Bronchial epithelial cell (primary cell): ENCODE data around the gene SLC4A3. TPM values are rescaled to one million over a fixed set of nuclear protein-coding genes. Genes with fewer than 3 reads are reported as not detected.

Experiments used
- DNase-seq: peaks from one replicate; pipeline ENCODE4 v3.0.0-alpha.2; 2010; ENCODE audit warnings: low read depth
- FAIRE-seq: peaks from 2 replicates; lab custom pipeline; 2011; peaks lifted over from hg19 to GRCh38; lab: Jason Lieb, UNC
- H3K27me3 ChIP-seq: 2 replicates; pipeline ENCODE4 v1.5.1; 2011; ENCODE audit warnings: low read length; ENCODE audit not compliant: control insufficient read depth, insufficient read depth
- H3K36me3 ChIP-seq: 2 replicates; pipeline ENCODE4 v1.5.1; 2011; ENCODE audit warnings: low read length; ENCODE audit not compliant: control insufficient read depth, insufficient read depth
- H3K4me3 ChIP-seq: 2 replicates; pipeline ENCODE4 v1.5.1; 2011; ENCODE audit warnings: mild to moderate bottlenecking, low read depth, low read length, control low read depth
- CTCF ChIP-seq: IDR thresholded peaks from 2 replicates; pipeline ENCODE4 v1.5.1; 2011; ENCODE audit warnings: mild to moderate bottlenecking, moderate library complexity, low read length, control low read depth, inconsistent platforms; ENCODE audit not compliant: insufficient read depth, severe bottlenecking
- total RNA-seq: library from RNA; depleted of rRNA; stranded (reverse); fragments of >200 nt; gene quantifications from 2 replicates; pipeline ENCODE4 v1.2.1, GENCODE V29; 2014

Gene SLC4A3
- total RNA-seq, 1 donor from 2014 or later = 1.6 TPM

GRCh38 chr2:219668316-219668715 is 40.9 kb downstream of the SLC4A3 start:
- Histone ChIP-seq H3K36me3 (no peaks in the 10 kb centered on the region), H3K27me3 (no peaks in the 10 kb centered on the region), H3K4me3 (no peak overlapping the region)
- TF ChIP-seq CTCF = no peak
- FAIRE-seq = no peak
- no peak for DNase-seq

- Histone ChIP-seq H3K36me3 (no peaks in the 10 kb centered on the region), H3K4me3 (no peak overlapping the region), H3K27me3 (peaks cover 3% of the 10 kb centered on the region)
- DNase-seq = no peak
- TF ChIP-seq CTCF = no peak
- FAIRE-seq = no peak
Observed at GRCh38 chr2:219670386-219670785, 43.0 kb downstream of the SLC4A3 start.

GRCh38 chr2:219671279-219671678 is 43.8 kb downstream of the SLC4A3 start:
- H3K36me3 ChIP-seq = no peaks in the 10 kb centered on the region
- FAIRE-seq (no peak), DNase-seq (no peak)
- H3K27me3 ChIP-seq = peaks cover 3% of the 10 kb centered on the region
- no peak for TF ChIP-seq CTCF
- no peak overlapping the region for H3K4me3 ChIP-seq

- DNase-seq (no peak), FAIRE-seq (no peak)
- no peak overlapping the region for H3K4me3 ChIP-seq
- TF ChIP-seq CTCF = no peak
- H3K36me3 ChIP-seq = no peaks in the 10 kb centered on the region
- H3K27me3 ChIP-seq = peaks cover 3% of the 10 kb centered on the region
Observed at GRCh38 chr2:219672406-219672805, 45.0 kb downstream of the SLC4A3 start.

- Histone ChIP-seq H3K4me3 (no peak overlapping the region), H3K36me3 (no peaks in the 10 kb centered on the region), H3K27me3 (peaks cover 3% of the 10 kb centered on the region)
- DNase-seq (peak; percentile 37), FAIRE-seq (no peak)
- no peak for TF ChIP-seq CTCF
Observed at GRCh38 chr2:219675221-219675620, 47.8 kb downstream of the SLC4A3 start.

- peaks cover 3% of the 10 kb centered on the region for H3K27me3 ChIP-seq
- no peak for TF ChIP-seq CTCF
- FAIRE-seq (no peak), DNase-seq (no peak)
- H3K4me3 ChIP-seq = no peak overlapping the region
- no peaks in the 10 kb centered on the region for H3K36me3 ChIP-seq
Observed at GRCh38 chr2:219676586-219676985, 49.2 kb downstream of the SLC4A3 start.
